ENCODE data around the gene S100Z.
"Not testable (repeated sequence)": the region's sequence is repeated elsewhere in the genome, so short reads cannot be mapped to it uniquely, and the experiment has no call there.

S100Z gene

DNA sequence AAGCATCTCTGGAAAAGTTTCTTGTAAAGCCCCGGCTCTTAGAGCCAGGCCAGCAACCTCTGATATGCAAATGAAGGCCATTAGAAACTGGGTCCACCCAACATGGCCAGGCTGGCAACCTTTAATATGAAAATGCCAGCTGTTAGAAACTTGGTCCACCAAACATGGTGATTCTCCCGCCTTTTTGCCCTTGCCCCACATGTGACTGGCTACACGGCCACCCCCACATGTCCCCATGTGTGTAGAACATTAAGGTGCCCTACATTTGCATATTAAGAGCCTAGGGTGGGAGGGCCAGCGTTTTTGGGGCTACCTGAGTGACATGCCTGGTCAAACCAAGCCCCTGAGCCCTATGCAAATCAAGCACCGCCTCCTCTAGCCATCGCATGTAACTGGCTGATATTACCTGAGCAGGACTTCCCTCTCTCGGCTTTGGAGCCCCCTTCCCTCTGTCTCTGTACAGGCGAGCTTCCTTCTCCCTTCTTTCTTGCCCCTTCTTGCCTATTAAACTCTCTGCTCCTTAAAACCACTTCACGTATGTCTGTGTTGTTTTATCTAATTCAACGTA lies 39.0 kb downstream of the S100Z start:
- DNase-seq, result no peak

DNA sequence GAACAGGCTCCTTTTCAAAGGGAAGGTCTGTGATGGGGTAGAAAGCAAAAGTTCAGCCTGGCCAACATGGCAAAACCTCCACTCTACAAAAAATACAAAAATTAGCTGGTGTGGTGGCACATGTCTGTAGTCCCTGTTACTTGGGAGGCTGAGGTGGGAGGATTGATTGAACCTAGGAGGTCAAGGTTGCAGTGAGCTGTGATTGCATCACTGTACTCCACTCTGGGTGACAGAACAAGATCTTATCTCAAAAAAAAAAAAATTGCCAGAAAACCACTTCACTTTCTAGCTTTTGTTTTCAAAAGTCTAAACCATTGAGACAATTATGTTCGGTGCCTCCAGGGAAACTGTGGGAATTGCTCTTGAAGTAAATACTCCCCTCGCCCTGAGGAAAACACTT lies 43.5 kb downstream of the S100Z start:
- DNase-seq, result no peak

DNA sequence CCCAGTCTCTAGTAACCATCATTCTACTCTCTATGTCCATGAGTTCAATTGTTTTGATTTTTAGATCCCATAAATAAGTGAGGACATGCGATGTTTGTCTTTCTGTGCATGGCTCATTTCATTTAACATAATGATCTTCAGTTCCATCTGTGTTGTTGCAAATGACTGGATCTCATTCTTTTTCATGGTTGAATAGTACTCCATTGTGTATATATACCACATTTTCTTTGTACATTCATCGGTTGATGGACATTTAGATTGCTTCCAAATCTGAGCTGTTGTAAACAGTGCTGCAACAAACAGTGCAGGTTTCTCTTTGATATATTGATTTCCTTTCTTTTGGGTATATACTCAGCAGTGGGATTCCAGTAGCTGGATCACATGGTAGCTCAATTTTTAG lies 46.4 kb downstream of the S100Z start:
- no peak for DNase-seq

DNA sequence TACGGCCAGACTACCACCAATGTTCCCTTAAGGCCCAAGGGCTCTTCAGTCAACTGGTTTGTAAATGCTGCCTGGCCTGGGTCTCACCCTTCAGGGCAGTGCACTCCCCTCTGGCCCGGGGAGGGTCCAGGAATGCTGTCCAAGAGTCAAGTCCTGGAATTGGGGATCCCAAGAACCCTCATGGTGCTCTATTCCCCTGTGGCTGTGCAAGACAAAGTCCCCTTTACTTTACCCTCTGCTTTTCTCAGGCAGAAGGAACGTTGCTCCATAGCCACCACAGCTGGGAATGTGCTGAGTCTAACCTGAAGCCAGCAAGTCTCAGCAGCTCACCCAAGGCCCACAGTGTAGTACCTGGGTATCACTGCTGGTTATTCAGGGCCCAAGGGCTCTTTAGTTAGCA lies 51.7 kb downstream of the S100Z start:
- DNase-seq, result no peak

DNA sequence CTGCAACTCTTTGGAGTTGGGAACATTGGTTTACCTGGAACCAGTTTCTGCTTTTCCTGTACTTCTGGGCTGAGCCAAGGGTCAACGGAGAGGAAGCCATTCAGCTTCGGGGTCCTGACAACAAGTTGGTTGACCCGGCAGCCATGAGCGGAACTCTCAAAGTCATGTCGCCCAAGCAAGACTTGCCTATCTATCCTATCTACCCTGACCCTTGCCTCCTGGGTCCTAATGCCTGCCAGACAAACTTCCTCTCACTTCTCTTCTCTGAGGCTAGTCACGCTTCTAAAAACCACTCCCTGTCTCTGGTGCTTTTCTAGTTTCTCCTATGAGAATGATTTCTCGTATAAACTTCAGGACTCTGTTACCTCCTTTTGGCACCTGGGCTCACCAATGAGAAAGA lies 58.4 kb downstream of the S100Z start:
- DNase-seq, result no peak

DNA sequence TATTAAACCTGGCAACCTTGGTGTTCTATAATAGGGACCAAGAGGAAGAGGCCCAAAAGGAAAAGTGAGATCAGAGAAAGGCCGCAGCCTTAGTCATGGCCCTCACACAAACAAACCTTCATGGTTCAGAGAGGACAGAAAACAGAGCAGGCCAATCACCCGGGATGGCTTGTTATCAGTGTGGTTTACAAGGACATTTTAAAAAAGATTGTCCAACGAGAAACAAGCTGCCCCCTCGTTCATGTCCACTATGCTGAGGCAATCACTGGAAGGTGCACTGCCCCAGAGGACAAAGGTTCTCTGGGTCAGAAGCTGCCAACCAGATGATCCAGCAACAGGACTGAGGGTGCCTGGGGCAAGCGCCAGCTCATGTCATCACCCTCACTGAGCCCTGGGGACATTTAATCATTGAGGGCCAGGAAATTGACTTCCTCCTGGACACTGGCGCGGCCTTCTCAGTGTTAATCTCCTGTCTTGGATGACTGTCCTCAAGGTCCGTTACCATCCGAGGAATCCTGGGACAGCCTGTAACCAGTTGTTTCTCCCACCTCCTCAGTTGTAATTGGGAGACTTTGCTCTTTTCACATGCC lies 60.6 kb downstream of the S100Z start:
- DNase-seq, result not testable (repeated sequence)

DNA sequence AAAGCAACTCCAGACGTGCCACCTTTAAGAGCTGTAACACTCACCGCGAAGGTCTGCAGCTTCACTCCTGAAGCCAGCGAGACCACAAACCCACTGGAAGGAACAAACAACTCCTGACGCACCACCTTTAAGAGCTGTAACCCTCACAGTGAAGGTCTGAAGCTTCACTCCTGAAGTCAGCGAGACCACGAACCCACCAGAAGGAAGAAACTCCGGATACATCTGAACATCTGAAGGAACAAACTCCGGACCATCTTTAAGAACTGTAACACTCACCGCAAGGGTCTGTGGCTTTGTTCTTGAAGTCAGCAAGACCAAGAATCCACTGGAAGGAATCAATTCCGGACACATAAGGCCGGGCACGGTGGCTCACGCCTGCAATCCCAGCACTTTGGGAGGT lies 64.9 kb downstream of the S100Z start:
- not testable (repeated sequence) for DNase-seq

DNA sequence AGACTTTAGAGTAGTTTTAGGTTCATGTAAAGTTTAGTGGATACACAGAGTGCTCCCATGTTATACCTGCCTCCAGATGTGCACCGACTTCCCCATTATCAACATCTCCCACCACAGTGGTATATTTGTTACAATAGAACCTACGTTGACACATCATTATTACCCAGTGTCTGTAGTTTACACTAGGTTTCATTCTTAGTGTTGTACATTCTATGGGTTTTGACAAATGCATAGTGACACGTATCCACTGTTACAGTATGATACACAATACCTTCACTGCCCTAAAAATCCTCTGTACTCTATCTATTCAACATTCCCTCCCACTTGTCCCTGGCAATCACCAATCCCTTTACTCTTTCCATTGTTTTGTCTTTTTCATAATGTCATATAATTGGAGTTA lies 68.7 kb downstream of the S100Z start:
- no peak for DNase-seq

DNA sequence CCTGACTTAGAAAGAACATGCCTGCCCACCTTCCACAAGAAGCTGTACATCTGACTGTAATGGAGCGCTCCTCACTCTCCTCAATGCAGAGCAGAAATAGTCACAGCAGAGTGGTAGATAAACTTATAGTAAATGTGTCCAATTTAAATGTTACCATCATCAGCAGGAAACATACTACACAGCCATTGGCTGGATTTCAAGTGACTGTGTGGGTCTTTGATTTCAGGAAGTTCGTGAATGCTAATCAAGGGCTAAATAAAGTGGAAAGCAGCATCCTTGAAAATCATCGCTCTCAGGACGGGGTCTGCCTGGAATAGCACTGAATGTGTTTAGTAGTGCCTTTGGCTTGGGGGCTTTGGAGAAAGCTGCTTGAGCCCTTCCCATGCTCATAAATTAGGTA lies 70.7 kb downstream of the S100Z start:
- no peak for DNase-seq

DNA sequence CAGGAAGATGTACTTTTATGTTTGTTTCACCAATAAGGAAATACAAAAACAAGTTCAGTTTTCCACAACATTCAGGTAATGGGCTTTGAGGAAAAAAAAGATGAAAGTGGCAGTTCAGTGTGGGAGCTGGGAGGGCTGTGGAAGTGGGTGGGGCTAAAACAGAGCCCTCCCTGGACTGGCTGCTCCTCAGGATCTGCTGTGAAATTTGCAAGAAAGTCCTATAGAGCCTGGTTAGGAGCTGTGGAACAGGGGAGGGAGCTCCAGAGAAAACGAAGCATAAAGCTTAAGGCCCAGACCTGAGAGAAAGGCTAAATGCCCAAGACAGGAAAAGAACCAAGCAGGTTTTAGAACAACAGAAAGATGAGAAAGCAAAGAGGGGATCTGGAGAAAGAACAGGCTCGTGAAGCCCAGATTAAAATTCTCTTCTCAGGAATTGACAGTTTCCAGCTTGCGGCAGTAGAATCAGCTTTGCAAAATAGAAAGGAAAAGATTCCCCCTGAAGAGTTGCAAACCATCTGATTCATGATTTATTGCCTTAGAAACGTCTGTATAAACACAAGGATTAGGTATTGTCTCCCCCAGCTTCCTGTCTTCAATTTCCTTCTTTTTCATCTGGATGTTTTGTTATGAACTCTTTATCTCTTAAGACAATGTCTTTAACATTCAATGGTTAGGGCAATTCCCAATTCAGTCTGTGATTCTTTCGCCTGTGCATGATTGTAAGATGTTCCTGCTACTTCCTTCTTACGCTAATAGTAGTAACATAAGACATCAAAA lies 76.7 kb downstream of the S100Z start:
- DNase-seq, result no peak

DNA sequence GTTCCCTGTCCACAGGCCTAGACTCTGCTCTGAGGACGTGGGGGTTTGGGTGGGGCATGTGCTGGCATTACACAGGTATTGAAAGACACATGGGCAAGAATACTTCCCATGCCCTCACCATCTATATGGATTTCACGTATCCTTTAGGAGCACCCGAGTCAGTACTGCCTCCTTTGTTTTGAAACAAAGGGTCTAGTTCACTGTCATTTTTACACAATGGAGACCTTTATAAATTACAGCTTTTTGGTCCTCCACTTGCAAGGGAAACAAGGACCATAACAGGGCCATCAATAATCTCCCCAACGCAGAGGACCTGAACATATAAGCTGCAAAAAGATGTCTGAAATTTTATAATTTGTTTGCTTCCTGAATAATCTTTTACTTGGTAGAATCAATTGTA lies 78.1 kb downstream of the S100Z start:
- no peak for DNase-seq

DNA sequence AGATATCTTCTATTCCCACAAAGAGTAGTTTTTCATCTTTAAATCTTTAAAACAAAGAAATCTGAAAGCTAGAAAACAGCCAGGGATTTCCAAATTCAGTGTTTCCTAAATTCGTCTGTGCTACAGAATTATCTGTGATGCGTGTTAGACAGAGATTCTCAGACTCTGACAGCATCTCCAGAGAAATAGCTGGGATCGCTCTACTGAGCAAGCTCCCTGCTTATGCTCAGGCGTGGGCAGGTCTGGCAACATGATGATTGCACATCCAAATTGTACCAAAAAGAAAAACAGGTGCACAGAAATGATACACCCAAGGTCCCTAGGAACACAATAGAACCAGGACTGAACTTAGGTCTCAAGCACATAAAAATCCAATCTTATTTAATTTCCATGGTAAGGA lies 80.3 kb downstream of the S100Z start:
- no peak for DNase-seq

DNA sequence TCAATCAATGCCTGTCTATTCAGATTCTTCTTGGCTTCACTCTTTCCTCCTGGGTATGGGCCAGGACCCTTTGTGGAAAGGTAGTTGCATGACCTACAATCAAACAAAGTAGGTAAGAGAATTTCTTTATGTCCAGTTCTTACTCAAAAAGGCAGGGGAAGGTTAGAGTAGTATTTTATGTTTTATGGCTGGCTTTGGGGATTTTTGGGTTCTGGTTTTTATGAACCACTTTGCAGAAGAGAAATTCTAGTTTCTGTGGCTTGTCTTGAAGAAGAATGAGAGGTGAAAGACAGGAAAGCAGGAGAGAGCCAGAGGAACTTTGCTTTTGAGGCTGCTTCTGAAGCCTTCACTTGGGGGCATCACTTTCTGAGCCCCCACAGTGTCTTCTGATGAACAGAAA lies 88.4 kb downstream of the S100Z start:
- no peak for DNase-seq

DNA sequence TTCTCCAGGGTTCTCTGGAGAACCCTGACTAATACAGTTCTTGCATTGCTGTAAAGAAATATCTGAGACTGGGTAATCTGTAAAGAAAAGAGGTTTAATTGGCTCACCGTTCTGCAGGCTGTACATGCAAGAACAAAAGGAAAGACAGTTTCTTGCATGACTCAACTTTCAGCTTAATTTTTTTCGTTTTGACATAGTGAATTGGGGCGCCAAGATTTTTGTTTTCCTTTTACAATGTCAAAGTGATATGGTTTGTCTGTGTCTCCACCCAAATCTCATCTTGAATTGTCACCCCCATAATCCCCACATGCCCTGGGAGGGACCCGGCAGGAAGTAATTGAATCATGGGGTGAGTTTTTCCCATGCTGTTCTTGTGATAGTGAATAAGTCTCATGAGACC lies 91.2 kb downstream of the S100Z start:
- no peak for DNase-seq

DNA sequence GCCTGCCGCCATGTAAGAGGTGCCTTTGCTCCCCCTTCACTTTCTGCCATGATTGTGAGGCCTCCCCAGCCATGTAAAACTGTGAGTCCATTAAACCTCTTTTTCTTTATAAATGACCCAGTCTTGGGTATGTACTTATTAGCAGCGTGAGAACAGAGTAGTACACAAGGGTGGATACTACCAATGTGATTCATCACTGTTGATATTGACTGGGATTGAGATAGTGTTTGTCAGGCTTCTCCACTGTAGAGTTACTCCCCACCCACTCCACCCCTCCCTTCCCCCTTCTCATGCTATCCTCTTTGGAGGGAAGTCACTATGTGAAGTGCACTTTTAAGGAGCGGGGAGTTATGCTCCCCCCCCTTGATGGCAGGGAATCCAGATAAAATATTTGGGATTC lies 91.6 kb downstream of the S100Z start:
- DNase-seq, result no peak

DNA sequence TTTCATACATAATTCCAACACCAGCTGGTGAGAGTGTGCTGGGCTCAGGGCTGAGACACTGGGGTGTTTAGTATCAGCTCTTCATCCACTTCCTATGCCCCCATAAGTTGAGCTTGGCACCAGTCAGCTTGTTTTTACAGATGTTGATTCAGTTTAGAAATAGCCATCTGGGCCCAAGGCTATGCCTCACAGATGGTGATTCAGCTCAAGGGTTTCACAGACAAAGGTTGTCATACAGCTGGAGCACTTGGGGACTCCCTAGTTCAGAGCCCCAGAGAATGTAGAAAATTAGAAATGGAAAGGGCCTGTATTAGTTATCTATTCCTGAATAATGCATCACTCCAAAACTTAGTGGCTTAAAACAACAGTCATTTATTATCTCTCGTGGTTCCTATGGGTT lies 92.8 kb downstream of the S100Z start:
- DNase-seq, result no peak

DNA sequence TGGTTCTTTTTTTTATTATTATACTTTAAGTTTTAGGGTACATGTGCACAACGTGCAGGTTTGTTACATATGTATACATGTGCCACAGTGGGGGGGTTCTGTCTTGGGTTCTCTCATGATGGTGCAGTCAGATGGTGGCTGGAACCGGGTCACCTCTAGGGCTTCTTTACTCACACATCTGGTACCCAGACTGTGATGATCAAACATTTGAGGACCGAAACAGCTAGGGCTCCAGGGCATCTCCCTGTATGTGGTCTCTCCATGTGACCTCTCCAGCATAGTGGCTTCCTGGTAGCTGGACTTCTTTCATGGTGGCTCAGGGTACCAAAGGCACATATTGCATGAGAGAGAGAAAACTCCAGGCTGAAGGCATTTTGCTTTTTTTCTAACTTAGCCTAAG lies 93.2 kb downstream of the S100Z start:
- no peak for DNase-seq

DNA sequence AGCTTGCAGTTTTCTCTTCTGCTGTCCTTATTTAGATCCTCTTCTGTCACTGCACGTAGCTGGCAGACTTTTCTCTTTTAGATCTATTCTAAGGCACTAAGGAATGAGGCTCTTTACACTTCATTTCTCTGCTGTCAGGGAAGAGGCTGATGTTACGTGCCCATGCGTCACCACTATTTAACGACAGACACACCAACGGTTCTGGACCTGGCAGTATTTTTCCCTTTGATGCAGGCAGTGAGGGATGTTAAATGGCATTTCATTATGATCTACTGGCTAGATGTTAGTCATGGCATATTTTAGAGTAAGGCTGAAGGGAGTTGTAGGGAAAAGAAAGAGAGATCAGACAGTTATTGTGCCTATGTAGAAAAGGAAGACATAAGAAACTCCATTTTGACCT lies 94.8 kb downstream of the S100Z start:
- no peak for DNase-seq

DNA sequence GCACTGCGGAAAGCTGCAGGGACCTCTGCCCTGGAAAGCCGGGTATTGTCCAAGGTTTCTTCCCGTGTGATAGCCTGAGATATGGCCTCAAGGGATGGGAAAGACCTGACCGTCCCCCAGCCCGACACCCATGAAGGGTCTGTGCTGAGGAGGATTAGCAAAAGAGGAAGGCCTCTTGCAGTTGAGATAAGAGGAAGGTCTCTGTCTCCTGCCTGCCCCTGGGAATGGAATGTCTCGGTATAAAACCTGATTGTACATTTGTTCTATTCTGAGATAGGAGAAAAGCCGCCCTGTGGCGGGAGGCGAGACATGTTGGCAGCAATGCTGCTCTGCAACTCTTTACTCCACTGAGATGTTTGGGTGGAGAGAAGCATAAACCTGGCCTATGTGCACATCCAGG lies 95.4 kb downstream of the S100Z start:
- not testable (repeated sequence) for DNase-seq

DNA sequence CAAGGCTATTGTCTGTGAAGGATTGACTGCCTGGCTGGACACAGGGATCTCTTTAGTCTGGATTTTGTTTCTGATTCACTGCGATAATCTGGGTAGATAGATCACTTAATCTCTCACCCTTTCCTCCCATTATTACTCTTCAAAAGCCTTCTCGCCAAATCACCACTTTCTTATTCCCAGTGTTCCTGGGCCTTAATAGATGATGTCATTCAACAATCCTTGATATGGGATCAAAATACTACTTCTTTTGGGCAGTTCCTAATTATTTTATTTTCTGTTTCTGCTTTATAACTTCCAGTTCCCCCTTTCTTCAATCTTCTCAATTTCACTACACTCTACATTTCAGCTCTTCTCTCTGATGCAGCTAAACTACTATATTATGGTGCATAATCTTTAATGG lies 96.3 kb downstream of the S100Z start:
- DNase-seq, result no peak

DNA sequence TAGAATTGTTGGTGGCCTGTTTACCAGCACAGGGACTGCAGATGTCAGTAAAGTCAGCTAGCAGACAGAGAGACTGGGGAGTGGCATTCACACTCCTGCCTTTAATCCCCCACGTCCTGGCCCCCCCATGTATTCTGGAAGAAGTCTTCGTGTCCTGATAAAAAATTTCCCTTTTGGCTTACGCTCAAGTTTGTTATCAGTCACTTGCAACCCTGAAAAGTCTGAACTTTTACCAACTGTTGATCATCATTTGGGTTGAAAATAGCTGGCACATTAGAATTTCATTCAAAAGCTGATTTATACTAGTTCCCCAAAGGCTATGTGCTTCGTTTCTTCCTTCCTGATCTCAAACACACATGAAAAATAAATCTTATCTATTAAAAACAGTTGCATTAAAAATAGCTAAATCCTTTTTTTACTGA lies 97.3 kb downstream of the S100Z start:
- DNase-seq, result no peak

DNA sequence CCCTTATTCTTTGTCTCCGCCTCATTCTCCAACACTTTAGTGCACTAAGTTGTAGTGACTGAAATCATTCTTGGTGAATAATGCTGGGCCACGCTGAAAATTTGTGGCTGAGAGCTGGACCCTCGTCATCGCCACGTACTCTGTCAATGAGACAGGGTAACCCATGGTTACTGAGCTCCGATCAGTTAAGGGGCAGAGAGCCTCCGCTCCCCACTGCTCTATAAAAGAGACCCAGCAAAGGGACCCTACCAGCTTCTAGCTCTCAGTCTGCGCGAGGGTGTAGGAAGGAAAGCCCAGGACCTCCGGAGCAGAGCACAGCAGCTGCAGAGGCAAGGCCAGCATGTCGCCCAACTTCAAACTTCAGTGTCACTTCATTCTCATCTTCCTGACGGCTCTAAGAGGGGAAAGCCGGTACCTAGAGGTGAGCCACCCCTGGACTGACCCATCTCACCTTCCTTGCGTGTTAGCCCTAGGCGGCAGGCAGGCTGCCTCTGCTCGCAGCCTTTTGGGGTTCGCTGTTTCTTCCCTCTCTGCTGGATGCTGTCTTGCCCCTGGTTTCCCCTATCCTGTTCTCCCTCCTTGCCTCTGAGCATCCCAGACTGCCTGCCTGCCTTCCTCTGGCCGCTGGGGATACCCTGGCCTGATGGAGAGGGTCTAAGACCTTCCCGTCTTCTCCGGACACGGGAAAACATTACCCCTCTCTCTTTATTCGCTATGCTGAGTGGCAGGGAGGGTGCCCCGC lies 103.2 kb downstream of the S100Z start, which contains the start of gene CRHBP:
Gene CRHBP (plus strand): TSS at position 251 of the 742 bp plus-strand sequence. CDS start 90 bp downstream, at position 341.
- DNase-seq, result no peak

DNA sequence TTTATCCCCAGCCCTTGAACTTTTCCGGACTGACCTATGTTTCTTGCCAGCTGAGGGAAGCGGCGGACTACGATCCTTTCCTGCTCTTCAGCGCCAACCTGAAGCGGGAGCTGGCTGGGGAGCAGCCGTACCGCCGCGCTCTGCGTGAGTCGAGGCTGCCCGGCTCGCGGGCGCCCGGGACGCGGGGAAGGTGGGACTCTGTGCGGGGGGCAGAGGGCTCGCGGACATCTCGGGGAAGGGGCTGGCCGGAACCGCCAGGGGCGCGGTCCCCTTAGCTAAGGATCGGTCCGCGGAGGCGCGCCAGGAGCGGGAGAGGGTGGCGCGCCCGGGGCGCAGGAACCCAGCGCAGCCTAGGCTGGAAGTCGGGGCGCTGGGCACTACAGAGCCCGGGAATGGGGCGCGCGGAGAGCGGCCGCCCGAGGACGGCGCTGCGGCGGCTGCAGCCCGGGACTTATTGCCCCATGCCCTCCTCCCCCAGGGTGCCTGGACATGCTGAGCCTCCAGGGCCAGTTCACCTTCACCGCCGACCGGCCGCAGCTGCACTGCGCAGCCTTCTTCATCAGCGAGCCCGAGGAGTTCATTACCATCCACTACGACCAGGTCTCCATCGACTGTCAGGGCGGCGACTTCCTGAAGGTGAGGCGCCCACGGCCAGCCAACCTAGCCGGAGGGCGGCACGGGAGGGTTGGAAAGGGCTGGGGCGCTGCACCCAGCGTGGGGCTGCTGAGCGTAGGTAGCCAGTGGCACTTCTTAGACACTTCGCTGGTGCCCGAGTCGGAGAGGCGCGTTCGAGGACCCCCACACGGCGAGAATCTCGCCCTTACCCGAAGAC lies 104.0 kb downstream of the S100Z start:
- DNase-seq, result no peak

All from NCI-H748 treated with DMSO at 0.1 percent for 48 hours (cell line).